Nephron (organoid): ENCODE results near the gene OR2AK2.

Source experiments
- H3K27ac Mint-ChIP-seq, 3 experiments: 2 replicates each; pipeline ENCODE4 v1.8.0; 2020; ENCODE audit warnings: mixed read lengths in 3 of 3, mild to moderate bottlenecking in 2 of 3, moderate library complexity in 1 of 3
- H3K27me3 Mint-ChIP-seq: 2 replicates; pipeline ENCODE4 v1.8.0; 2021; ENCODE audit warnings: low read depth, mild to moderate bottlenecking, moderate library complexity, mixed read lengths
- H3K36me3 Mint-ChIP-seq: 2 replicates; pipeline ENCODE4 v1.8.0; 2020; ENCODE audit warnings: low read depth, mixed read lengths
- H3K4me1 Mint-ChIP-seq: 2 replicates; pipeline ENCODE4 v1.8.0; 2020; ENCODE audit warnings: mixed read lengths
- H3K4me3 Mint-ChIP-seq, 3 experiments: 2 replicates each; pipeline ENCODE4 v1.8.0; 2020; ENCODE audit warnings: mild to moderate bottlenecking in 3 of 3, mixed read lengths in 3 of 3, moderate library complexity in 2 of 3
- H3K9me3 Mint-ChIP-seq: 2 replicates; pipeline ENCODE4 v1.8.0; 2020; ENCODE audit warnings: mixed read lengths
- TF ChIP-seq, protein P1 (sequence below), 3 experiments: fragments of 200-600 bp; sonication (generic); IDR thresholded peaks; one replicate each; pipeline ENCODE4 v1.5.0; 2021; ENCODE audit warnings: antibody characterized with exemption in 3 of 3; ENCODE audit not compliant: unreplicated experiment in 3 of 3

The OR2AK2 gene, protein sequence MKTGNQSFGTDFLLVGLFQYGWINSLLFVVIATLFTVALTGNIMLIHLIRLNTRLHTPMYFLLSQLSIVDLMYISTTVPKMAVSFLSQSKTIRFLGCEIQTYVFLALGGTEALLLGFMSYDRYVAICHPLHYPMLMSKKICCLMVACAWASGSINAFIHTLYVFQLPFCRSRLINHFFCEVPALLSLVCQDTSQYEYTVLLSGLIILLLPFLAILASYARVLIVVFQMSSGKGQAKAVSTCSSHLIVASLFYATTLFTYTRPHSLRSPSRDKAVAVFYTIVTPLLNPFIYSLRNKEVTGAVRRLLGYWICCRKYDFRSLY

DNA sequence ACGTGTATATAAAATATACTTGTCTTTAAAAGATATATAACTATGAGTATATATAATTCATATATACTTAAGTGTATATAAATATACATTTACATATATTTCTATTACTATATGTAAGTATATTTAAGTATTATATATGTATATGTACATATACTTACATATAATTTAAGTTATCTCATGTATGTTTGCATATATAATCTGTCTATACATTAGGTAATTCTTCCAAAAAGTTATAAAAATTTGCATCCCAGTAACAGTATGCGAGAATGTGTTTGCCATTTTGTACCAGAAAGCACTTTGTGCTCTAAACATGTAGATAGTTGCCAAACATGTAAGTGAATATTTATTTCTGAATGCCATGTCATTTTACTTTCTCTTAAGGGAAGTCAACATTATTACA, at the start of gene OR2AK2:
Gene OR2AK2, plus strand, starts transcription at position 301 of the 400 bp plus-strand sequence. CDS start 144 bp downstream, outside the sequence.
- Mint-ChIP-seq H3K27me3 (no peaks in the 10 kb centered on the region), H3K4me3 (no peak within 1 kb of the TSS), H3K9me3 (peaks cover 36% of the 10 kb centered on the region), H3K4me1 (no peaks in the 10 kb centered on the region), H3K36me3 (no peaks in the 10 kb centered on the region), H3K27ac (no peak within 1 kb of the TSS)
- TF ChIP-seq, protein P1, sequence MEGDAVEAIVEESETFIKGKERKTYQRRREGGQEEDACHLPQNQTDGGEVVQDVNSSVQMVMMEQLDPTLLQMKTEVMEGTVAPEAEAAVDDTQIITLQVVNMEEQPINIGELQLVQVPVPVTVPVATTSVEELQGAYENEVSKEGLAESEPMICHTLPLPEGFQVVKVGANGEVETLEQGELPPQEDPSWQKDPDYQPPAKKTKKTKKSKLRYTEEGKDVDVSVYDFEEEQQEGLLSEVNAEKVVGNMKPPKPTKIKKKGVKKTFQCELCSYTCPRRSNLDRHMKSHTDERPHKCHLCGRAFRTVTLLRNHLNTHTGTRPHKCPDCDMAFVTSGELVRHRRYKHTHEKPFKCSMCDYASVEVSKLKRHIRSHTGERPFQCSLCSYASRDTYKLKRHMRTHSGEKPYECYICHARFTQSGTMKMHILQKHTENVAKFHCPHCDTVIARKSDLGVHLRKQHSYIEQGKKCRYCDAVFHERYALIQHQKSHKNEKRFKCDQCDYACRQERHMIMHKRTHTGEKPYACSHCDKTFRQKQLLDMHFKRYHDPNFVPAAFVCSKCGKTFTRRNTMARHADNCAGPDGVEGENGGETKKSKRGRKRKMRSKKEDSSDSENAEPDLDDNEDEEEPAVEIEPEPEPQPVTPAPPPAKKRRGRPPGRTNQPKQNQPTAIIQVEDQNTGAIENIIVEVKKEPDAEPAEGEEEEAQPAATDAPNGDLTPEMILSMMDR (IDR thresholded peaks at IDR 0.05; ENCODE audit: unreplicated experiment in 3 of 3), result no peak

DNA sequence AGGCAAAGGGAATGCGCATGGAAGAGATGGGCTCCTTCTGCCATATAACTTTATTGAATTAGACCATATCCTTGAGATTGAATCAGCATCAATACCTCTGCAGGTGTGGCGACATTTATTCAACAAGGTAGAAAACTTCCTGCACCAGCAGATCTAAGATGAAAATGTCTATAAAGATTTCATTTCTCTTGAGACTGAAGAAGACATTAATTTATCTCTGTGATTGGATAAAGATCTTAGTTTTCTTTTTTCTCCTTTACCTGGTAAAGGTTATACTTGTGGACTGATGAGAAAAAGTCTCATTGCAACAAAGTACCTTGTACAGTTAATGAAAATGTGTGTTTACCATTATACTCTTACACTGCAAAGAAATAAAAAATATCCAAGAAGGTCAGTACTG, 45.1 kb upstream of the OR2AK2 start, which contains the start of gene OR2T8:
Gene OR2T8, plus strand, starts transcription at position 301 of the 400 bp plus-strand sequence. CDS start 766 bp downstream, outside the sequence.
- Mint-ChIP-seq H3K27me3 (no peaks in the 10 kb centered on the region), H3K9me3 (peaks cover 18% of the 10 kb centered on the region), H3K4me1 (no peaks in the 10 kb centered on the region), H3K4me3 (no peak within 1 kb of the TSS), H3K36me3 (no peaks in the 10 kb centered on the region), H3K27ac (no peak within 1 kb of the TSS)
- TF ChIP-seq, protein P1 (IDR thresholded peaks at IDR 0.05; ENCODE audit: unreplicated experiment in 3 of 3), result no peak

DNA sequence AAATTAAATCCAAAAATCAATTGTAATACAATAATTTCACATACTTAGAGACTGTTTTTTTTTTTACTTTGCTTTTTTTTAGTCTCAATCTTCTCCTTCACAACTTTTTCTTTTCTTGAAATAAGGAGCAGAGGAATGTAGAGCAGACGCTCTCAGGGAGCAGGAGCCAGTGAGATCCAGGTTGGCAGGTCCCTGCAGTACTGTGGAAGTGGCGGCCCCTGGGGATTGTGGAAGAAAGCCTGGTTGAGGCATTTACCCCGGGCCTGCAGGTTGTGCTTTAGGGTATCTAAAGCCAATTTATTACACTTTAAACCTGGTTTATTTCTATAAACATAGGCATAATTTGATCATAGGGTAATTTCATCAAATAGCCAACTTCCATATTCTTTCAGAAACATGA, 41.1 kb upstream of the OR2AK2 start:
- Mint-ChIP-seq H3K9me3 (peaks cover 18% of the 10 kb centered on the region), H3K4me1 (no peaks in the 10 kb centered on the region), H3K27me3 (no peaks in the 10 kb centered on the region), H3K27ac (no peak overlapping the region), H3K36me3 (no peaks in the 10 kb centered on the region), H3K4me3 (no peak overlapping the region)
- TF ChIP-seq, protein P1 (IDR thresholded peaks at IDR 0.05; ENCODE audit: unreplicated experiment in 3 of 3), result no peak

DNA sequence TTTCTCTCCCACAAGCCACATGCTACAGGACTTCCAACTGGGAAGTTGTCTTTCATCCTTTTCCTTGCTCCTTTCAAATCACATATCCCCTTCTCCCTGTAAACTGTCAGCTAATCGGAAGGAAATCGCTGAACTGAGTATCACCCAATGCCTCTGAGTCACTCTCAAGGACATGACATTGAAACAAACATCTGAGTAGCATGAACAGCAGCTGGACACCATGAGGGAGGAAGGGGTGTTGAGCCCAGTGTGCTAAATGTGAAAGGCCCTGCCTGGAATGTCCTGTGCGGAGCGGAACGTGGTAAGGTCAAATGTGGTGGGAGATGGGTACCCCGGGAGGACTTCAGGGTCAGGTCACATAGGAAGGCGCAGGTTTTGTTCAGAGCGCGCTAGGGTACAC, 40.2 kb upstream of the OR2AK2 start, which contains the start of gene OR2AJ1:
Gene OR2AJ1, plus strand, starts transcription at position 22 of the 400 bp plus-strand sequence. CDS start 8,880 bp downstream, outside the sequence.
- no peaks in the 10 kb centered on the region for H3K4me1 Mint-ChIP-seq
- no peak within 1 kb of the TSS for H3K4me3 Mint-ChIP-seq
- H3K9me3 Mint-ChIP-seq, result peaks cover 19% of the 10 kb centered on the region
- no peak within 1 kb of the TSS for H3K27ac Mint-ChIP-seq
- H3K27me3 Mint-ChIP-seq, result no peaks in the 10 kb centered on the region
- no peaks in the 10 kb centered on the region for H3K36me3 Mint-ChIP-seq
- TF ChIP-seq, protein P1 (IDR thresholded peaks at IDR 0.05; ENCODE audit: unreplicated experiment in 3 of 3), result no peak

DNA sequence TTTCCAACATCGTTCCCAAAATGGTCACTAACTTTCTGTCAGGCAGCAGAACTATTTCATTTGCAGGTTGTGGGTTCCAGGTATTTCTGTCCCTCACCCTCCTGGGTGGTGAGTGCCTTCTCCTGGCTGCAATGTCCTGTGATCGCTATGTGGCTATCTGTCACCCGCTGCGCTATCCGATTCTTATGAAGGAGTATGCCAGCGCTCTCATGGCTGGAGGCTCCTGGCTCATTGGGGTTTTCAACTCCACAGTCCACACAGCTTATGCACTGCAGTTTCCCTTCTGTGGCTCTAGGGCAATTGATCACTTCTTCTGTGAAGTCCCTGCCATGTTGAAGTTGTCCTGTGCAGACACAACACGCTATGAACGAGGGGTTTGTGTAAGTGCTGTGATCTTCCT, 31.0 kb upstream of the OR2AK2 start:
- Mint-ChIP-seq H3K4me3 (no peak overlapping the region), H3K9me3 (peaks cover 17% of the 10 kb centered on the region), H3K36me3 (no peaks in the 10 kb centered on the region), H3K27ac (no peak overlapping the region), H3K27me3 (peaks cover 7% of the 10 kb centered on the region), H3K4me1 (no peaks in the 10 kb centered on the region)
- TF ChIP-seq, protein P1 (IDR thresholded peaks at IDR 0.05; ENCODE audit: unreplicated experiment in 3 of 3), result no peak

DNA sequence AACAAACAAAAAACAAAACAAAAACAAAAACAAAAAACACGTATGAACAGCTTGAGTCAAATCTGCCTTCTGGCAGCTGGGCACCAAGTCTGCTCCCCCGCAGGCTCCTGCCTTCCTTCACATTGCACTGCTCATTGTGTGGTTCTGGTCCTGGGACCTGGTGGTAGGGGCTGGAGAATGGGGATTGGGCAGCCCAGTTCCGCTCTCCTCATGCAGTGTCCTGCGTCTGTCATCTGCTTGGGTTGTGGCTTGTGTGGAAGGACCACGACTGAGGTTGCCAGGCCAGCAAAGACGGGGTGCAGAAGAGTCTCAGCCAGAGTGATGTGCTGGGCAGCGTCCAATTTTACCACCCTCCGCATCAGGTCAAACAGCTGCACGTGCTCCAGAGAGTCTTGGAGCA, 29.3 kb upstream of the OR2AK2 start:
- Mint-ChIP-seq H3K27ac (no peak overlapping the region), H3K4me1 (no peaks in the 10 kb centered on the region), H3K36me3 (no peaks in the 10 kb centered on the region), H3K4me3 (no peak overlapping the region), H3K27me3 (peaks cover 7% of the 10 kb centered on the region), H3K9me3 (peaks cover 13% of the 10 kb centered on the region)
- TF ChIP-seq, protein P1 (IDR thresholded peaks at IDR 0.05; ENCODE audit: unreplicated experiment in 3 of 3), result no peak
